Body of pancreas (tissue), 4 donors: Measurements from ENCODE around the gene NGF. TPM values are rescaled to one million over a fixed set of nuclear protein-coding genes. Genes with fewer than 3 reads are reported as not detected.

Experiments used
- ATAC-seq: fragments of 150-250 bp; one replicate; pipeline ENCODE4 v1.9.1; 2016
- DNase-seq, 4 donors: peaks; one replicate each; pipeline ENCODE4 v3.0.0-alpha.2; 2019
- H3K27ac ChIP-seq, 4 donors: fragments of 200-600 bp; sonication (generic); 1 replicate in 3 of 4; 2 replicates in 1 of 4; pipeline versions ENCODE4 v1.5.1 to v1.6.1; 2016 to 2019; ENCODE audit warnings: mild to moderate bottlenecking in 1 of 4, mixed read lengths in 1 of 4, moderate library complexity in 1 of 4
- H3K27me3 ChIP-seq, 2 donors: fragments of 200-600 bp; sonication (generic); one replicate each; pipeline ENCODE4 v1.6.0; 2016; ENCODE audit warnings: mild to moderate bottlenecking in 1 of 2
- H3K36me3 ChIP-seq, 2 donors: fragments of 200-600 bp; sonication (generic); replicated peaks in 1 of 2; 2 replicates each; pipeline ENCODE4 v1.5.1; 2016; ENCODE audit warnings: low read depth in 2 of 2; ENCODE audit not compliant: insufficient read depth in 1 of 2
- H3K4me1 ChIP-seq: fragments of 200-600 bp; sonication (generic); one replicate; pipeline ENCODE4 v1.6.0; 2016
- H3K4me3 ChIP-seq, 2 donors: fragments of 200-600 bp; sonication (generic); 1 replicate in 1 of 2; 2 replicates in 1 of 2; pipeline ENCODE4 v1.5.1; 2016 to 2019
- H3K9me3 ChIP-seq, 3 donors: fragments of 200-600 bp; sonication (generic); 1 replicate in 2 of 3; 2 replicates in 1 of 3; pipeline ENCODE4 v1.5.1; 2016
- POLR2A ChIP-seq, 3 donors: fragments of 450-650 bp; IDR thresholded peaks; one replicate each; pipeline ENCODE4 v1.6.1; 2016; ENCODE audit warnings: antibody characterized with exemption in 3 of 3, mild to moderate bottlenecking in 2 of 3
- WGBS, 2 donors: methylation state at CpG; one replicate each; pipeline ENCODE4 v1.1.5; 2017; 5-methylcytosine and 5-hydroxymethylcytosine counted together
- intact Hi-C: fragments of 100-400 bp; cut with DNase I; formaldehyde crosslinking; loops from one replicate; pipeline ENCODE4 v1.15.1; 2023
- total RNA-seq, 2 donors: library from RNA; depleted of rRNA; stranded (reverse); fragments of >200 nt; gene quantifications; one replicate each; pipeline ENCODE4 v1.1.0, GENCODE V29; 2016
- TF ChIP-seq, protein P1 (sequence below), 7 experiments: fragments of 450-650 bp in 4 of 7; fragments of 200-600 bp in 3 of 7; sonication (generic) in 3 of 7; IDR thresholded peaks; one replicate each; pipeline ENCODE4 v1.5.1; 2016 to 2019; ENCODE audit warnings: antibody characterized with exemption in 7 of 7

NGF gene
- total RNA-seq, 2 donors from 2014 or later: 3.6 TPM; not detected in 1

DNA sequence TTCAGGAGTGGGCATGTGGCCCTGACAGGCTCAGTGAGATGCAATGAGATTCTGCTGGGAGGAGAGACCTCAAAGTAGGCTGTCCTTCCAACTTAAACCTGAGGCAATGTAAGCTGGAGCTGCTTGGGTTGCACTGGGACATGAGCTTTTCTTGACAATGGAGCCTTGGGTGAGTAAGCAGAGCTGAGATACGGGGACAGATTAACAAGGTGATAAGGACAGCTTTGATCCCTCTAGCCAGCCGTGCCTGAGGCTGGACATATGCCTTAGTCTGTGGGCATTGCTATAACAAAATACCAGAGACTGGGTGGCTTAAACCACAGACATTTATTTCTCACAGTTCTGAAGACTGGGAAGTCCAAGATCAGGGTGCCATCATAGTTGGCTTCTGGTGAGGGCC lies 18.3 kb upstream of the NGF start:
- no peak overlapping the region for H3K4me3 ChIP-seq
- no peaks in the 10 kb centered on the region for H3K27me3 ChIP-seq
- H3K27ac ChIP-seq: no peak overlapping the region
- DNase-seq (no peak), ATAC-seq (no peak)
- H3K36me3 ChIP-seq: no peaks in the 10 kb centered on the region
- TF ChIP-seq, protein P1, sequence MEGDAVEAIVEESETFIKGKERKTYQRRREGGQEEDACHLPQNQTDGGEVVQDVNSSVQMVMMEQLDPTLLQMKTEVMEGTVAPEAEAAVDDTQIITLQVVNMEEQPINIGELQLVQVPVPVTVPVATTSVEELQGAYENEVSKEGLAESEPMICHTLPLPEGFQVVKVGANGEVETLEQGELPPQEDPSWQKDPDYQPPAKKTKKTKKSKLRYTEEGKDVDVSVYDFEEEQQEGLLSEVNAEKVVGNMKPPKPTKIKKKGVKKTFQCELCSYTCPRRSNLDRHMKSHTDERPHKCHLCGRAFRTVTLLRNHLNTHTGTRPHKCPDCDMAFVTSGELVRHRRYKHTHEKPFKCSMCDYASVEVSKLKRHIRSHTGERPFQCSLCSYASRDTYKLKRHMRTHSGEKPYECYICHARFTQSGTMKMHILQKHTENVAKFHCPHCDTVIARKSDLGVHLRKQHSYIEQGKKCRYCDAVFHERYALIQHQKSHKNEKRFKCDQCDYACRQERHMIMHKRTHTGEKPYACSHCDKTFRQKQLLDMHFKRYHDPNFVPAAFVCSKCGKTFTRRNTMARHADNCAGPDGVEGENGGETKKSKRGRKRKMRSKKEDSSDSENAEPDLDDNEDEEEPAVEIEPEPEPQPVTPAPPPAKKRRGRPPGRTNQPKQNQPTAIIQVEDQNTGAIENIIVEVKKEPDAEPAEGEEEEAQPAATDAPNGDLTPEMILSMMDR (IDR thresholded peaks at IDR 0.05): no peak
- TF ChIP-seq POLR2A (IDR thresholded peaks at IDR 0.05): no peak
- peaks cover 6% of the 10 kb centered on the region for H3K4me1 ChIP-seq
- intact Hi-C loops: no loop called here
- WGBS, 2 donors: 71 to 77% methylated on average over 2 of the region's 2 CpGs
- H3K9me3 ChIP-seq: no peaks in the 10 kb centered on the region

DNA sequence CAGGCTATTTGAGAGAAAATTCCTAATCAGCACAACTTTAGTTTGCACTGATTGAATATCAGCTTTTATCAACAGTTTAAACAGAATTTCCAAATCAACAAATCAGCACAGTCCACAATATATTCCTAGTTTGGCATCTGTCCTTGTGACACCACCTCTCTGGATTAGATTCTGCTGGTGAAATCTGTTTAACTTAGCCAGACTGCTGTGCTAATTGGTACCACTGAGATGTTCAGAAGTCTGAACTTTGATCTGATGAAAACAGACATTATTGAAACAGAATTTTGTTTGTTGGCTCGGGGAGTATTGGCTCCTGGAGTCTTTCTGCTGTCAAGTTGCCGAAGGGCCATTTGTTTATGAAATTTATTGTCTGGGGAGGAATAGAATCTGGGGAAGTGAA lies 17.0 kb upstream of the NGF start:
- Histone ChIP-seq H3K4me3 (no peak overlapping the region), H3K4me1 (peaks cover 6% of the 10 kb centered on the region), H3K36me3 (no peaks in the 10 kb centered on the region), H3K27ac (no peak overlapping the region), H3K27me3 (no peaks in the 10 kb centered on the region), H3K9me3 (no peaks in the 10 kb centered on the region)
- no peak for TF ChIP-seq POLR2A (IDR thresholded peaks at IDR 0.05)
- TF ChIP-seq, protein P1 (IDR thresholded peaks at IDR 0.05): no peak
- 14 to 17% methylated on average over 2 of the region's 2 CpGs for WGBS, 2 donors
- intact Hi-C loops: no loop called here
- ATAC-seq (no peak), DNase-seq (no peak)

DNA sequence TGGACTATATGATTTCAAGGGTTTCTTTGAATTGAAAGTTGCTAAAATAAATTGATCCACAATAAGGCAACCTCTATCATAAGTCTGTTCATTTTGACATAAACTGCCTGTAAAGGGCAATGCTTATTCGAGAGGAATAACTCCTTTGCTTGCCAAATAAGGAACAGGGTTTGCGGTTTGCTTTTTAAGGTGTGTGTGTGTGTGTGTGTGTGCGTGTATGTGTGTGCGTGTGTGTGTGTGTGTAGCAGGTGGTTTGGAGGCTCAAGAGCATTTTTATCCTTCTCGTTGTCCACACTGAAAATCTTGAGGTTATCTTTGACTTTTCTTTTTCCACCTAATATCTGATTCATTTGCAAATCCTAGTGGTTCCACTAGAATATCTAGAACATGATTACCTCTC lies 13.1 kb upstream of the NGF start:
- no peaks in the 10 kb centered on the region for H3K27me3 ChIP-seq
- TF ChIP-seq, protein P1 (IDR thresholded peaks at IDR 0.05): no peak
- no peak for TF ChIP-seq POLR2A (IDR thresholded peaks at IDR 0.05)
- DNase-seq (no peak), ATAC-seq (no peak)
- 64 to 83% methylated on average over 5 of the region's 5 CpGs for WGBS, 2 donors
- H3K9me3 ChIP-seq: no peaks in the 10 kb centered on the region
- peaks cover 6% of the 10 kb centered on the region for H3K4me1 ChIP-seq
- H3K4me3 ChIP-seq: no peak overlapping the region
- H3K36me3 ChIP-seq: no peaks in the 10 kb centered on the region
- H3K27ac ChIP-seq: no peak overlapping the region
- intact Hi-C loops: no loop called here

DNA sequence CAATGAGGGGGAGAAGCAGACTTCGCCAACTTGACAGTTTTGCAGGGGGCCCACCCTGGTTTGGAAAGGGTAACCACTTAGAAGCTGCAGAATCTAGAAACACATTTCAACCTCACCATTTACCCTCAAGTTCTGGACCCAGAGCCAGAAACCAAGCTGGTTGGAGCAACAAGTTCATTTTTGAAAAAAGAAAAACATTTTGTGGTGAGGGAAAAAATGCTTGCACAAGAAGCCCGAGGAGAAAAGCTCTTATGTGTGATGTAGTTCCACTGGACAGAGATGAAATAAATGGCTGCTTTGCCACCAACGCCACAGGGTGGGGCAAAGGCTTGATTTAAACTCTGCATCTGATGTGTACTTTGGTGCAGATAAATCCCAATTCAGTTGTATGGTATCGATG lies 10.6 kb upstream of the NGF start:
- H3K36me3 ChIP-seq: no peaks in the 10 kb centered on the region
- no peaks in the 10 kb centered on the region for H3K9me3 ChIP-seq
- DNase-seq (no peak), ATAC-seq (no peak)
- no peaks in the 10 kb centered on the region for H3K4me1 ChIP-seq
- H3K27ac ChIP-seq: no peak overlapping the region
- TF ChIP-seq, protein P1 (IDR thresholded peaks at IDR 0.05): no peak
- no peak for TF ChIP-seq POLR2A (IDR thresholded peaks at IDR 0.05)
- H3K4me3 ChIP-seq: no peak overlapping the region
- no peaks in the 10 kb centered on the region for H3K27me3 ChIP-seq
- intact Hi-C loops: no loop called here
- 81 to 82% methylated on average over 4 of the region's 4 CpGs for WGBS, 2 donors

DNA sequence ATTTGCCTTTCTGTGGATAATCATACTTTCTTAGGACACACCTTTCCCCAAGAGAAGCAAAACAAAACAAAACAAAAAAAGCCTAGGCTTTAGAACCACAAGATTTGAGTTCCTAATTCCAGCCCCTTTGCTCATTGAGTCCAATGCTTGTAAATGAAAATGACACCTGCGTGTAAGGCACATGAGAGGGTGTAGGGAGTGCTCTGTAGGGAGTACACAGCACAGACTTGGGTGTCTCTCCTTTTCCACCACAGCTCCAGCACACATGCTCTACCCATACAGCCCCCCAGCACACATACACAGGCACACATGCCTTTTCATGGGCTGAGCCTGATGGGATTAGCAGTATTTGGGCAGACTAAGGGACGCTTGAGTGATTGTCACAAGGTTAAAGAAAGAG lies 9.2 kb upstream of the NGF start:
- Histone ChIP-seq H3K9me3 (no peaks in the 10 kb centered on the region), H3K27ac (no peak overlapping the region), H3K27me3 (no peaks in the 10 kb centered on the region), H3K36me3 (no peaks in the 10 kb centered on the region), H3K4me3 (no peak overlapping the region), H3K4me1 (no peaks in the 10 kb centered on the region)
- no peak for TF ChIP-seq POLR2A (IDR thresholded peaks at IDR 0.05)
- TF ChIP-seq, protein P1 (IDR thresholded peaks at IDR 0.05): no peak
- no peak for DNase-seq
- intact Hi-C loops: no loop called here
- ATAC-seq: no peak
- 58 to 79% methylated on average over 2 of the region's 2 CpGs for WGBS, 2 donors
